DND-41 (cell line): Measurements from ENCODE around the gene HYCC2.
"Not testable (repeated sequence)": the region's sequence is repeated elsewhere in the genome, so short reads cannot be mapped to it uniquely, and the experiment has no call there.

Source experiments
- EZH2 ChIP-seq: IDR thresholded peaks from 3 replicates; pipeline ENCODE4 v1.6.1; 2012; ENCODE audit warnings: borderline replicate concordance, low read depth, mild to moderate bottlenecking, moderate library complexity, low read length, inconsistent platforms; ENCODE audit not compliant: severe bottlenecking
- TF ChIP-seq, protein P1 (sequence below): IDR thresholded peaks from 2 replicates; pipeline ENCODE4 v1.5.1; 2012; ENCODE audit warnings: borderline replicate concordance, low read length, moderate library complexity, mild to moderate bottlenecking; ENCODE audit not compliant: poor library complexity, severe bottlenecking; ENCODE audit errors: extremely low read depth

- TF ChIP-seq, protein P1, sequence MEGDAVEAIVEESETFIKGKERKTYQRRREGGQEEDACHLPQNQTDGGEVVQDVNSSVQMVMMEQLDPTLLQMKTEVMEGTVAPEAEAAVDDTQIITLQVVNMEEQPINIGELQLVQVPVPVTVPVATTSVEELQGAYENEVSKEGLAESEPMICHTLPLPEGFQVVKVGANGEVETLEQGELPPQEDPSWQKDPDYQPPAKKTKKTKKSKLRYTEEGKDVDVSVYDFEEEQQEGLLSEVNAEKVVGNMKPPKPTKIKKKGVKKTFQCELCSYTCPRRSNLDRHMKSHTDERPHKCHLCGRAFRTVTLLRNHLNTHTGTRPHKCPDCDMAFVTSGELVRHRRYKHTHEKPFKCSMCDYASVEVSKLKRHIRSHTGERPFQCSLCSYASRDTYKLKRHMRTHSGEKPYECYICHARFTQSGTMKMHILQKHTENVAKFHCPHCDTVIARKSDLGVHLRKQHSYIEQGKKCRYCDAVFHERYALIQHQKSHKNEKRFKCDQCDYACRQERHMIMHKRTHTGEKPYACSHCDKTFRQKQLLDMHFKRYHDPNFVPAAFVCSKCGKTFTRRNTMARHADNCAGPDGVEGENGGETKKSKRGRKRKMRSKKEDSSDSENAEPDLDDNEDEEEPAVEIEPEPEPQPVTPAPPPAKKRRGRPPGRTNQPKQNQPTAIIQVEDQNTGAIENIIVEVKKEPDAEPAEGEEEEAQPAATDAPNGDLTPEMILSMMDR, result not testable (repeated sequence)
- TF ChIP-seq EZH2, result not testable (repeated sequence)
These were observed 28.4 kb downstream of the HYCC2 start for GRCh38 chr2:201043050-201043449.
